Activated CD8-positive, alpha-beta memory T cell treated with anti-CD3 and anti-CD28 coated beads, Interleukin-2, amount 10 ng/mL, durations not matched to agents 7 days and 5 days (primary cell): ENCODE results near the gene GTF2I. TPM values are rescaled to one million over a fixed set of nuclear protein-coding genes. Genes with fewer than 3 reads are reported as not detected.
"Not testable (repeated sequence)": the region's sequence is repeated elsewhere in the genome, so short reads cannot be mapped to it uniquely, and the experiment has no call there.

Experiments used
- ATAC-seq: fragments of 150-1000 bp; cut with Tn5 transposase; one replicate; pipeline ENCODE4 v1.10.0; 2021; ENCODE audit warnings: moderate library complexity
- CTCF ChIA-PET: fragments of 350-600 bp; sonication (Branson Sonifier 250); formaldehyde crosslinking; loops from one replicate; lab custom pipeline; 2021; ENCODE audit warnings: antibody characterized with exemption; lab: Charles Lee
- DNase-seq: peaks from one replicate; pipeline ENCODE4 v3.0.0-alpha.2; 2020
- H3K27ac Mint-ChIP-seq: one replicate; pipeline ENCODE4 v1.8.0; 2021; ENCODE audit warnings: mild to moderate bottlenecking, mixed read lengths
- H3K27me3 Mint-ChIP-seq: one replicate; pipeline ENCODE4 v1.8.0; 2021; ENCODE audit warnings: mixed read lengths
- H3K36me3 Mint-ChIP-seq: one replicate; pipeline ENCODE4 v1.8.0; 2021; ENCODE audit warnings: mild to moderate bottlenecking, mixed read lengths
- H3K4me1 Mint-ChIP-seq: one replicate; pipeline ENCODE4 v1.8.0; 2021; ENCODE audit warnings: mixed read lengths
- H3K4me3 Mint-ChIP-seq: one replicate; pipeline ENCODE4 v1.8.0; 2021; ENCODE audit warnings: mild to moderate bottlenecking, moderate library complexity, mixed read lengths
- H3K9me3 Mint-ChIP-seq: one replicate; pipeline ENCODE4 v1.8.0; 2022; ENCODE audit warnings: low read depth, mixed read lengths
- total RNA-seq, 2 experiments: library from RNA; stranded (reverse); gene quantifications; one replicate each; pipeline ENCODE4 v1.2.3, GENCODE V29; 2021

Gene GTF2I
- total RNA-seq, 2 experiments from 2014 or later = 186 to 220 TPM

- no peak for ATAC-seq
- H3K9me3 Mint-ChIP-seq = peaks cover 2% of the 10 kb centered on the region
- peaks cover 50% of the 10 kb centered on the region for H3K36me3 Mint-ChIP-seq
- H3K27ac Mint-ChIP-seq = no peak overlapping the region
- no peak for DNase-seq
- CTCF ChIA-PET = no interaction called here
- H3K4me1 Mint-ChIP-seq = no peaks in the 10 kb centered on the region
- no peak overlapping the region for H3K4me3 Mint-ChIP-seq
- H3K27me3 Mint-ChIP-seq = no peaks in the 10 kb centered on the region
Observed at GRCh38 chr7:74707238-74707637, 49.7 kb downstream of the GTF2I start.

GRCh38 chr7:74708569-74709275 is 51.2 kb downstream of the GTF2I start:
- ATAC-seq = no peak
- Mint-ChIP-seq H3K4me1 (no peaks in the 10 kb centered on the region), H3K36me3 (peaks cover 56% of the 10 kb centered on the region), H3K9me3 (peaks cover 8% of the 10 kb centered on the region), H3K27me3 (no peaks in the 10 kb centered on the region), H3K27ac (no peak overlapping the region), H3K4me3 (no peak overlapping the region)
- CTCF ChIA-PET = no interaction called here
- DNase-seq = no peak

DNA sequence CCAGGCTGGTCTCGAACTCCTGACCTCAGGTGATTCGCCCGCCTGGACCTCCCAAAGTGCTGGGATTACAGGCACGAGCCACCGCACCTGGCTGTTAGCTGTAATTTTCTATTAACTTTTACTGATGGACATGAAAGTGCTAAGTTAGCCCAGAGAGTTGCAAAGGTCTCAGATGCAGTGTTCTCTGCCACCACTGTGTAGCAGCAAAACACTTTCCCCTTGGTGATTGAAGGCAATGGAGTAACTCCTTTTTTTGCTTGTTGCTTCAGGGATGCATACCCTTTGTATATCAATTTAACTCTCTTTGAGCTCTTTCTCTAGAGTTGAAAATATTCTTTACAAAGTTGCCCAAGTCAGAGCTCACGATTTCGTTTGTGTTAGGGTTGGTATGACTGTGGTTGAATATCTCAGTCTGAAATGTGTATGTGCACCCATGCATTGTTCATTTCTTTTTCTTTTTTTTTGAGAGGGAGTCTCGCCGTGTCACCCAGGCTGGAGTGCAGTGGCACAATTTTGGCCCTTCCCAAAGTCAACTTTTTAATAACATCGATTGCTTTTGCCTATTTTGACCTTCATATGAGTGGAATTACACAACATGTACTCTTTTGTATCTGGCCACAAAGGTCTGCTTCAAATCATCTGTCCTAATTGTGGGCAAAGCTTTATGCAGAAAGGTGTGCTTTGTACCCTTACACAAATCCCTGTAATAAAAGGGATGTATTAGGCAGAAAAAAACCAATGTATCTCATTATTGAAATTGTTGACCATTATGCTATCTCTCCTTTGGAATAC is 52.6 kb downstream of the GTF2I start:
- peaks cover 64% of the 10 kb centered on the region for H3K36me3 Mint-ChIP-seq
- no peak overlapping the region for H3K27ac Mint-ChIP-seq
- no peak overlapping the region for H3K4me3 Mint-ChIP-seq
- H3K27me3 Mint-ChIP-seq = no peaks in the 10 kb centered on the region
- no peak for DNase-seq
- no peak for ATAC-seq
- CTCF ChIA-PET = interaction anchor here (0.8 kb wide), 1 partner anchor 9 kb away, joined by 4 read pairs; no protein-coding TSS in a partner anchor
- H3K4me1 Mint-ChIP-seq = no peaks in the 10 kb centered on the region
- H3K9me3 Mint-ChIP-seq = peaks cover 11% of the 10 kb centered on the region

- ATAC-seq = no peak
- H3K27me3 Mint-ChIP-seq = no peaks in the 10 kb centered on the region
- no peak overlapping the region for H3K4me3 Mint-ChIP-seq
- H3K9me3 Mint-ChIP-seq = peaks cover 11% of the 10 kb centered on the region
- no peak overlapping the region for H3K27ac Mint-ChIP-seq
- H3K36me3 Mint-ChIP-seq = peaks cover 60% of the 10 kb centered on the region
- DNase-seq = no peak
- H3K4me1 Mint-ChIP-seq = no peaks in the 10 kb centered on the region
- CTCF ChIA-PET = no interaction called here
Observed at GRCh38 chr7:74713567-74713966, 56.0 kb downstream of the GTF2I start.

DNA sequence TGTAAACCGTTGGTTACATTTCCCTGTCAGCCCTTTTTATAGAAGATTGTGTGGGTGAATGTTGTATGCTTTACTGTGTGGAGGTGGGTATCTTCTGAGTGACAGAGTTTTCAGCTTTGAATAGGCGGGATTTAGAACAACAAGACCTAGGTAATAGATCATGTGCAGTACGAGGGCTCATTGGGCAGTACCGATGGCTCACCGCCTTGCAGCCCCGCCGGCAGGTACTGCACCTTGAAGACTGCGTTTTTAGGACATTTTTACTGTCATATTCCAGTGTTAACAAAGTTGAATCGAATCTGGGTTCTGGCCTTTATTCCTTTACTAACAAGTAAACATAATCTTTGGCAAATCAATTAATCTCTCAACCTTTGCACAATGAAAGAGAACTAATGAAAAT is 60.4 kb downstream of the GTF2I start:
- H3K27ac Mint-ChIP-seq = no peak overlapping the region

DNA sequence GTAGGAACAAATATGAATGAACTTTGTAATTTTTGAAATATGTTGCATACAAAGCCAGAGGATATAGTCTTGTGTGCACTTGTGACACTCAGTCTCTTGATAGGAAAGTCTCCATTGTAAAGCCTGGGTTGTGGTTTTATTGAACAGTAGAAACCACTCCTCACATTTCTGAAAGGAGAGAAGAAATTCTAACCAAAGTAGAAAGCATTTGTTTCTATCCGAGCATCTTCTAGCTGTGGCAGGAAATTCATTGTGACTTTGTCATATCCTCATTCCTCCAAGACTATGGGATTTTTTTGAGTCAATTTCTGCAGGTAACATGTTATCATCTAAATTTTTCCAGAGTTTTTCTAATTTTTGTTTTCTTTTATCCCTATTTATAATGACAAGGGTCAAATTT is 60.8 kb downstream of the GTF2I start:
- H3K9me3 Mint-ChIP-seq = peaks cover 4% of the 10 kb centered on the region
- no peak overlapping the region for H3K27ac Mint-ChIP-seq
- CTCF ChIA-PET = no interaction called here
- no peak overlapping the region for H3K4me3 Mint-ChIP-seq
- DNase-seq (no peak), ATAC-seq (no peak)
- H3K36me3 Mint-ChIP-seq = peaks cover 44% of the 10 kb centered on the region
- no peaks in the 10 kb centered on the region for H3K4me1 Mint-ChIP-seq
- no peaks in the 10 kb centered on the region for H3K27me3 Mint-ChIP-seq

More for the DNA sequence above, 60.4 kb downstream of the GTF2I start:
- CTCF ChIA-PET = no interaction called here
- DNase-seq (no peak), ATAC-seq (no peak)
- H3K9me3 Mint-ChIP-seq = peaks cover 4% of the 10 kb centered on the region
- no peak overlapping the region for H3K4me3 Mint-ChIP-seq
- H3K36me3 Mint-ChIP-seq = peaks cover 46% of the 10 kb centered on the region
- no peaks in the 10 kb centered on the region for H3K4me1 Mint-ChIP-seq
- no peaks in the 10 kb centered on the region for H3K27me3 Mint-ChIP-seq

DNA sequence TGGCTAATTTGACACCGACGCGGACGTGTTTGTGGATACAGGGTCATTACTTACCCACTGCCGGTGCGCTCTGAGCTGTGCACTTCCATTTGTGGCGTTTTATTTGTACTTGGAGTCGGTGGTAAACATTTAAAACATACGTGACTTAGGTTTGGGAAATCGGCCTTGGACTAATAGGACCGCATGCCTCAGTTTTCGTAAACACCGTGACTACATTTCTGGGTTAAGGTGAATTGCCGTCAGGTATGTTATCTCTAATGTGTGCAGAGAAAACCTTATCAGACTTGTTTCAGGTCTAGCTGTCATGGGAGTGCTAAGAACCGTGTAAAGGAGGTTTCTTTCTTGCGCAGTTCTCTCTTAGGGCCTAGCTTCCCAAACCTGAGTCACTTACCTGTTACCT is 64.6 kb downstream of the GTF2I start:
- no peaks in the 10 kb centered on the region for H3K4me1 Mint-ChIP-seq
- peaks cover 26% of the 10 kb centered on the region for H3K36me3 Mint-ChIP-seq
- DNase-seq (no peak), ATAC-seq (no peak)
- CTCF ChIA-PET = no interaction called here
- H3K4me3 Mint-ChIP-seq = no peak overlapping the region
- no peaks in the 10 kb centered on the region for H3K27me3 Mint-ChIP-seq
- no peak overlapping the region for H3K27ac Mint-ChIP-seq
- H3K9me3 Mint-ChIP-seq = no peaks in the 10 kb centered on the region

DNA sequence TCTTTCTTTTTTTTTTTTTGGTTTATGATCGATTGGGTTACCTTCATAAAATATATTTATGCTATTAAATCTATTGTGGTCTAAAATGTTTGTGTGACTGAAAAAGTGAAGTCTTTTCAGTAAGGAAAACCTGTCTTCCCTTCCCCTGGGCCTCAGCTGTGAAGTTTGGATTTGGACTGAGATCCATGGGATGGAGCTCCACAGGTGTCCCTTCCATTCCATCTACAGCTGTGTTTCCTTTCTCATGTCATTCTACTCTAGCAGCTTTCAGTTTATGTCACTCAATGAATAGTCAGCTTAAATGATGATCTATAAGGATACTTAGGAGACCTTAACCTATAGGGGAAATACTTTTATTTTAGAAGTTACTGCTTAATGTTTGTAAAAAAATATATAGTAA is 68.3 kb downstream of the GTF2I start:
- Mint-ChIP-seq H3K36me3 (peaks cover 8% of the 10 kb centered on the region), H3K27ac (no peak overlapping the region), H3K4me1 (no peaks in the 10 kb centered on the region), H3K27me3 (no peaks in the 10 kb centered on the region), H3K4me3 (no peak overlapping the region), H3K9me3 (no peaks in the 10 kb centered on the region)
- no peak for ATAC-seq
- no peak for DNase-seq
- CTCF ChIA-PET = interaction anchor here (1.3 kb wide), 1 partner anchor 10 kb away, joined by 3 read pairs; no protein-coding TSS in a partner anchor

- H3K4me1 Mint-ChIP-seq = no peaks in the 10 kb centered on the region
- H3K9me3 Mint-ChIP-seq = no peaks in the 10 kb centered on the region
- H3K36me3 Mint-ChIP-seq = peaks cover 10% of the 10 kb centered on the region
- no peak overlapping the region for H3K4me3 Mint-ChIP-seq
- DNase-seq (no peak), ATAC-seq (no peak)
- H3K27ac Mint-ChIP-seq = no peak overlapping the region
- CTCF ChIA-PET = interaction anchor here (1.3 kb wide), 1 partner anchor 11 kb away, joined by 3 read pairs; no protein-coding TSS in a partner anchor
- no peaks in the 10 kb centered on the region for H3K27me3 Mint-ChIP-seq
Observed at GRCh38 chr7:74726309-74727101, 69.0 kb downstream of the GTF2I start.

DNA sequence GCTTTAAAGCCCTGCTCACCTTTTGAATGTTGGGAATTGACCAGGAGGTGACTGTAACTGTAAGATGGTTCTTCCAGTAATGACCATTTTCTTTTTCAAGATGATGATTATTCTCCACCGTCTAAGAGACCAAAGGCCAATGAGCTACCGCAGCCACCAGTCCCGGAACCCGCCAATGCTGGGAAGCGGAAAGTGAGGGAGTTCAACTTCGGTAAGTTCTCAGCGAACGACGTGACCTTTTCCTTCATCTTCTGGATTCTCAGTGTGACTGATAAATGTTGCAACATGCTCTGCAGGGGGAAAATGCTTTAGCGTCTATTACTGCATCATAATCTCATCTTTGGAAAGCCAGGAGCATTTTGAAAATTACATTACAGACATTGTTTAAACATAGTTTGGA is 71.2 kb downstream of the GTF2I start:
- H3K4me3 Mint-ChIP-seq, H3K36me3 Mint-ChIP-seq, H3K4me1 Mint-ChIP-seq, H3K9me3 Mint-ChIP-seq, H3K27me3 Mint-ChIP-seq, DNase-seq, ATAC-seq, CTCF ChIA-PET, H3K27ac Mint-ChIP-seq: not testable (repeated sequence)

GRCh38 chr7:74730186-74730585 is 72.7 kb downstream of the GTF2I start:
- ATAC-seq, H3K9me3 Mint-ChIP-seq, CTCF ChIA-PET: not testable (repeated sequence)

DNA sequence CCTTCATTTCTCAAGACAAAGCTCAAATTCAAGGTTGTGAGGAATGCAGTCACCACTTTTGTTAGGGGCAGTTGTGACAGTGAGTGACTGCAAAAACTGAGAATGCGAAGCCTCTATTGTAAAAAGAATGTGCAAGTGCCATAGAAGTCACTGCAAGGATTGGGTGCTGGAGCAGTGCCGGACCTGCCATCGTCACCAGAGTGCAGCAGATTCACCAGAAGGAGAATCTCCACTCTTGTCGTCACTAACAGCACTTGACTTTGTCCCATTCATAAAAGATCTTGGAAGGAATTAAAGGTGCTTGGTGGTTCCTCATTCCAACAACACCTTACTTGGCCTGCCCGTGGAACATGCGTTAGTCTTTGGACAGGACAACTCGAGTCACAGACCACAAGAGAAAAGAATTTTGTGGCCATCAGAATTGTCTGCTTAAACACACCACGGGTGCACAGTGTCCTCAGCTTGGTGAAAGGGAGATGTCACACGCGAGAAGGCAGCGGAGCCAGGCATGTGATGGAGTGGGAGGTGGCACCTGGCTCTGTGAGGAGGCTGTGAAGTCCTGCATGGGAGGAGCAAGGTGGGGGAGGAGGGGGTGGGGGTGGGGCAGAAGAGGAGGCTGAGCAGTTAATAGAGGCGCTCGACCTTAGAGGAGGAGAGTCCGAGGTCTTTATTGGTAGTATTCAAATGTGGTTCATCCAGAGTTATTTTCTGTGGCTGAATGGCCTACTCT is 82.6 kb downstream of the GTF2I start:
- H3K36me3 Mint-ChIP-seq, ATAC-seq, DNase-seq, H3K9me3 Mint-ChIP-seq, H3K27ac Mint-ChIP-seq, H3K4me1 Mint-ChIP-seq, H3K4me3 Mint-ChIP-seq, H3K27me3 Mint-ChIP-seq, CTCF ChIA-PET: not testable (repeated sequence)

More at GRCh38 chr7:74730186-74730585, 72.7 kb downstream of the GTF2I start:
- DNase-seq, H3K36me3 Mint-ChIP-seq, H3K27me3 Mint-ChIP-seq, H3K27ac Mint-ChIP-seq, H3K4me1 Mint-ChIP-seq, H3K4me3 Mint-ChIP-seq: not testable (repeated sequence)
